T-helper 2 cell treated with Interferon-gamma antibody and Interleukin-4, amounts not matched to agents 5 μg/mL and 100 μg/mL, for 36 hours (primary cell): ENCODE data around the gene SLIRP.
A peak's percentile ranks its signal among the peaks of the same experiment; 100 is the strongest.

Experiments used
- DNase-seq: peaks from one replicate; pipeline ENCODE4 v3.0.0; 2021; ENCODE audit warnings: low spot score
- H3K27ac Mint-ChIP-seq: one replicate; pipeline ENCODE4 v1.8.0; 2021; ENCODE audit warnings: mild to moderate bottlenecking, mixed read lengths
- H3K27me3 Mint-ChIP-seq: one replicate; pipeline ENCODE4 v1.8.0; 2021; ENCODE audit warnings: low read depth, mixed read lengths
- H3K36me3 Mint-ChIP-seq: one replicate; pipeline ENCODE4 v1.8.0; 2021; ENCODE audit warnings: low read depth, mixed read lengths
- H3K4me1 Mint-ChIP-seq: one replicate; pipeline ENCODE4 v1.8.0; 2021; ENCODE audit warnings: low read depth, mixed read lengths
- H3K4me3 Mint-ChIP-seq: one replicate; pipeline ENCODE4 v1.8.0; 2022; ENCODE audit warnings: mild to moderate bottlenecking, moderate library complexity, mixed read lengths
- H3K9me3 Mint-ChIP-seq: one replicate; pipeline ENCODE4 v1.8.0; 2021; ENCODE audit warnings: mixed read lengths

Gene SLIRP

GRCh38 chr14:77761205-77761931, 53.5 kb downstream of the SLIRP start:
- Mint-ChIP-seq H3K27me3 (peaks cover 2% of the 10 kb centered on the region), H3K27ac (peak overlapping the region; percentile 97), H3K4me3 (peak overlapping the region; percentile 97), H3K9me3 (no peaks in the 10 kb centered on the region), H3K4me1 (peaks cover 33% of the 10 kb centered on the region), H3K36me3 (peaks cover 16% of the 10 kb centered on the region)
- no peak for DNase-seq

DNA sequence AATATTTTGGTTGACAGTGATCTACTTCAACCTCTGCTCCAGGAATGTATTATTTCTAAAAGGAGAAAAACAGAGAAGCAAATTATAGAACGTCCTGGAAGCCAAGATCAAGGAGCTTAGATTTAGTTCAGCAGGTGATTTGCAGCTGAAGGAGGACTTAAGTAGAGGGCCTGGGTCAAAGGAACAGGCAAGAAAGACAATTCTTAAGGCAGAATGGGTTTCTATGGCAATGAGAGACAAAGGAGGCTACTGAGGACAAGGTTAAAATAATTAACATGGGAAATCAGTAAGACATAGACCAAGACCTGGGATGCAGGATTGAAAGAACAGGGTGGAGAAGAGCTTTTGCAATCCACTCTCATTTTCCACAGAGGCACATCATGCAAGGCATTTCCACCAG, 55.4 kb downstream of the SLIRP start:
- Mint-ChIP-seq H3K4me3 (no peak overlapping the region), H3K36me3 (peaks cover 8% of the 10 kb centered on the region), H3K27me3 (peaks cover 2% of the 10 kb centered on the region), H3K9me3 (no peaks in the 10 kb centered on the region), H3K4me1 (peaks cover 26% of the 10 kb centered on the region), H3K27ac (no peak overlapping the region)
- DNase-seq, result no peak

GRCh38 chr14:77763978-77764377, 56.1 kb downstream of the SLIRP start:
- Mint-ChIP-seq H3K4me3 (no peak overlapping the region), H3K4me1 (peaks cover 20% of the 10 kb centered on the region), H3K27ac (no peak overlapping the region), H3K36me3 (peaks cover 1% of the 10 kb centered on the region), H3K27me3 (peaks cover 2% of the 10 kb centered on the region), H3K9me3 (no peaks in the 10 kb centered on the region)
- no peak for DNase-seq
